PC-9 (cell line): ENCODE results near the gene ZBTB26. TPM values are rescaled to one million over a fixed set of nuclear protein-coding genes. Genes with fewer than 3 reads are reported as not detected.

Experiments used
- Bru-seq: library from RNA; stranded (reverse); fragments of 400-500 nt; gene quantifications from one replicate; lab custom pipeline; 2021; lab: Mats Ljungman, UMichigan
- BruChase-seq, 2 experiments: library from RNA; stranded (reverse); fragments of 400-500 nt; gene quantifications; one replicate each; lab custom pipeline; 2021; lab: Mats Ljungman, UMichigan
- BruUV-seq: library from RNA; stranded (reverse); fragments of 400-500 nt; replicated peaks from 2 replicates; lab custom pipeline; 2021; lab: Mats Ljungman, UMichigan
- CTCF ChIA-PET: fragments of 300-600 bp; sonication (Branson Sonifier 250); formaldehyde crosslinking; loops from one replicate; lab custom pipeline; 2022; ENCODE audit warnings: antibody characterized with exemption; lab: Charles Lee
- POLR2A ChIA-PET: fragments of 300-600 bp; sonication (Branson Sonifier 250); formaldehyde crosslinking; loops from one replicate; lab custom pipeline; 2022; ENCODE audit warnings: antibody characterized with exemption; ENCODE audit not compliant: unreplicated experiment; lab: Charles Lee
- DNase-seq, 2 experiments: peaks; one replicate each; pipeline versions ENCODE4 v3.0.0 to v3.0.0-alpha.2; 2015 to 2022; ENCODE audit warnings: mixed read lengths in 1 of 2
- H2AFZ ChIP-seq: fragments of 200-600 bp; sonication (generic); 2 replicates; pipeline ENCODE4 v1.8.1; 2017; ENCODE audit warnings: antibody characterized with exemption
- H3F3A ChIP-seq: fragments of 200-600 bp; sonication (generic); 2 replicates; pipeline ENCODE4 v1.8.1; 2017; ENCODE audit warnings: antibody characterized with exemption, mild to moderate bottlenecking, low read depth; ENCODE audit not compliant: insufficient read depth
- H3K27ac ChIP-seq: fragments of 200-600 bp; sonication (generic); 2 replicates; pipeline ENCODE4 v1.6.1; 2016; ENCODE audit warnings: mixed run types
- H3K27me3 ChIP-seq: fragments of 200-600 bp; sonication (generic); 2 replicates; pipeline ENCODE4 v1.6.1; 2016; ENCODE audit warnings: low read depth, mixed run types; ENCODE audit not compliant: insufficient read depth
- H3K36me3 ChIP-seq: fragments of 200-600 bp; sonication (generic); 2 replicates; pipeline ENCODE4 v1.6.1; 2016; ENCODE audit warnings: low read depth, mixed run types
- H3K4me1 ChIP-seq: fragments of 200-600 bp; sonication (generic); replicated peaks from 2 replicates; pipeline ENCODE4 v1.6.1; 2016; ENCODE audit warnings: mixed run types; ENCODE audit not compliant: insufficient read depth
- H3K4me2 ChIP-seq: fragments of 200-600 bp; sonication (generic); 2 replicates; pipeline ENCODE4 v1.6.1; 2017; ENCODE audit warnings: mixed run types
- H3K4me3 ChIP-seq: fragments of 200-600 bp; sonication (generic); 2 replicates; pipeline ENCODE4 v1.6.1; 2016; ENCODE audit warnings: mixed run types
- H3K79me2 ChIP-seq: fragments of 200-600 bp; sonication (generic); 2 replicates; pipeline ENCODE4 v1.6.1; 2017; ENCODE audit warnings: low read depth, mixed run types
- H3K9me2 ChIP-seq: fragments of 200-600 bp; sonication (generic); 2 replicates; pipeline ENCODE4 v1.8.1; 2017; ENCODE audit warnings: mild to moderate bottlenecking; ENCODE audit not compliant: insufficient read depth
- H3K9me3 ChIP-seq: fragments of 200-600 bp; sonication (generic); 2 replicates; pipeline ENCODE4 v1.8.1; 2016; ENCODE audit warnings: low read depth; ENCODE audit not compliant: insufficient read depth
- H4K20me1 ChIP-seq: fragments of 200-600 bp; sonication (generic); 2 replicates; pipeline ENCODE4 v1.8.1; 2017; ENCODE audit not compliant: insufficient read depth
- CTCF ChIP-seq: fragments of 200-600 bp; sonication (generic); conservative IDR thresholded peaks from 2 replicates; pipeline ENCODE4 v1.6.1; 2017; ENCODE audit warnings: mixed run types, antibody characterized with exemption, mild to moderate bottlenecking, moderate library complexity
- EZH2 ChIP-seq: fragments of 200-600 bp; sonication (generic); IDR thresholded peaks from 2 replicates; pipeline ENCODE4 v1.8.0; 2017; ENCODE audit warnings: antibody characterized with exemption, low read depth
- intact Hi-C: fragments of 100-400 bp; cut with micrococcal nuclease; formaldehyde crosslinking; loops from one replicate; pipeline ENCODE4 v1.10.0; 2022; ENCODE audit not compliant: unreplicated experiment
- long read RNA-seq: library from polyadenylated mRNA; stranded (forward); transcript quantifications from one replicate; pipeline ENCODE4 v2.0.0, GENCODE V29; 2022
- total RNA-seq: library from RNA; stranded (reverse); gene quantifications from 2 replicates; pipeline ENCODE4 v1.2.3, GENCODE V29; 2021

Gene ZBTB26
- 10.2 and 12.2 TPM in 2 replicates for total RNA-seq
- Bru-seq, nascent RNA: percentile 84 among the genes with signal in this experiment
- percentile 90 among the genes with signal in this experiment for BruChase-seq, experiment 1, labeled RNA remaining after a 2-hour chase
- percentile 64 among the genes with signal in this experiment for BruChase-seq, experiment 2, labeled RNA remaining after a 6-hour chase
- long read RNA-seq, full-length matches to known transcripts: 2 of 3 reads
- long read RNA-seq, partial matches to known transcripts: 0 of 3 reads
- long read RNA-seq, other reads (novel, unspliced or antisense): 1 of 3 reads

GRCh38 chr9:122931226-122932121 lies at the start of gene ZBTB26:
Gene ZBTB26 (minus strand): TSS chr9:122931512. CDS start chr9:122919934, 11,578 bp downstream.
- Histone ChIP-seq H3K4me2 (peak within 1 kb of the TSS; percentile 85), H3K79me2 (peaks cover 83% of the 10 kb centered on the region), H3K9me2 (no peaks in the 10 kb centered on the region), H3F3A (peaks cover 17% of the 10 kb centered on the region; the same call in 1 of the 2 replicates), H3K36me3 (no peaks in the 10 kb centered on the region), H3K4me1 (peaks cover 18% of the 10 kb centered on the region), H3K27ac (peak within 1 kb of the TSS; percentile 42), H3K9me3 (no peaks in the 10 kb centered on the region), H3K4me3 (peak within 1 kb of the TSS; percentile 76), H4K20me1 (0 out of 2 replicates have a peak, but pooled peaks cover 5% of the 10 kb centered on the region), H2AFZ (peak within 1 kb of the TSS; percentile 78), H3K27me3 (no peaks in the 10 kb centered on the region)
- ChIA-PET POLR2A (interaction anchor here (0.5 to 1.2 kb wide), 7 partner anchors 9 to 1654 kb away, joined by 3 to 22 read pairs (median 5); partner anchors contain the start of genes RABGAP1, RC3H2 and ZBTB6), CTCF (interaction anchor here (0.6 to 1.3 kb wide), 3 partner anchors 10 to 83 kb away, joined by 3 to 4 read pairs (median 4); partner anchors contain the start of gene RABGAP1)
- no peak for TF ChIP-seq EZH2
- no peak for TF ChIP-seq CTCF
- intact Hi-C loops: loop anchor here (1.0 to 5.0 kb wide), 4 partner anchors 10 to 61 kb away; partner anchors contain the start of genes RABGAP1, RC3H2 and ZBTB6
- BruUV-seq: no TSS peak
- peak; percentile 90 to 96 for DNase-seq

- no peak for TF ChIP-seq CTCF
- TF ChIP-seq EZH2: no peak
- ChIA-PET POLR2A (no interaction called here), CTCF (no interaction called here)
- BruUV-seq: no TSS peak
- Histone ChIP-seq H3F3A (no peaks in the 10 kb centered on the region), H3K79me2 (peaks cover 41% of the 10 kb centered on the region), H4K20me1 (peaks cover 21% of the 10 kb centered on the region; the same call in 1 of the 2 replicates), H3K4me3 (no peak overlapping the region), H3K4me2 (no peak overlapping the region), H3K27me3 (no peaks in the 10 kb centered on the region), H3K27ac (no peak overlapping the region), H3K9me2 (no peaks in the 10 kb centered on the region), H3K9me3 (no peaks in the 10 kb centered on the region), H3K36me3 (0 out of 2 replicates have a peak, but pooled peaks cover 11% of the 10 kb centered on the region), H3K4me1 (no peaks in the 10 kb centered on the region), H2AFZ (no peak overlapping the region)
- intact Hi-C loops: no loop called here
- no peak for DNase-seq
Observed at GRCh38 chr9:122978601-122979000, 47.3 kb upstream of the ZBTB26 start.

- Histone ChIP-seq H3F3A (no peaks in the 10 kb centered on the region), H3K9me2 (no peaks in the 10 kb centered on the region), H3K4me1 (no peaks in the 10 kb centered on the region), H3K79me2 (peaks cover 22% of the 10 kb centered on the region), H2AFZ (no peak overlapping the region), H3K36me3 (peaks cover 25% of the 10 kb centered on the region; the same call in 1 of the 2 replicates), H3K27ac (no peak overlapping the region), H3K4me3 (no peak overlapping the region), H3K4me2 (no peak overlapping the region), H3K27me3 (no peaks in the 10 kb centered on the region), H4K20me1 (peaks cover 28% of the 10 kb centered on the region; the same call in 1 of the 2 replicates), H3K9me3 (no peaks in the 10 kb centered on the region)
- no peak for TF ChIP-seq CTCF
- TF ChIP-seq EZH2: no peak
- BruUV-seq: no TSS peak
- intact Hi-C loops: no loop called here
- DNase-seq: no peak
- CTCF ChIA-PET: interaction anchor here (0.5 kb wide), 1 partner anchor 13 kb away, joined by 4 read pairs; no protein-coding TSS in a partner anchor
- POLR2A ChIA-PET: no interaction called here
Observed at GRCh38 chr9:122975196-122975595, 43.9 kb upstream of the ZBTB26 start.
